Measurements from ENCODE around the gene TIE1.

DNA sequence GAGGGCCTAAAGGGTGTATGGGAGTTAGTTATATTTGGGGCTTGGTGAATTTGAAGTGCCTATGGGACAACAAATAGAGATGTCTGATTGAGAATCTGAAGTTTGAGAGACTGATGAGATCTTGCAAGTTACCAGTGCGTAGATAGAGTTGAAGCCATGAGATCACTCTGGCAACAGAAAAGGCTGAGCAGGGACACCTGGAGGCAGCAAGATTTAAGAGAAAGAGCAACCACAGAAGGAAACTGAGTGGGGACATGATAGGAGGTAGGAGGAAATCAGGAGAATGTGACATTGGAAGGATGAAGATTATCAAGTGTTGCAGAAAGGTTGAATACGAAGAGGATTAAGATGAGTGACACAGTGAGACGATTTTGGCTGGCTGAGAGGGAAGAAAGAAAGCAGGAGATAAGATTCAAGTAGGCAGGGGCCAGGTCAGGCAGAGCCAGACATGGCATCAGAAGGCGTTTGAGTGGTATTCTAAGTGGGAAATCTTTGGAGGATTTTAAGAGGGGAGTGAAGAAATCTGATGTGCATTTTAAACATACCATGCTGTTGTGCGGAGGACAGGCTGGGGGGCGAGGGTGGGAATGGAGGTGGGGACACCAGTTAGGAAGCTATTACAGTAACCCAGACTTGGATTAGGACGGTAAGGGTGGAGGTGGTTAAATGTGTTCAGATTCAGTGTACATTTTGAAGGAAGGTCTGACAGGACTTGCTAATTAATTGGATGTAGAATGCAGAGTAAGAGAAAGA lies 33.8 kb downstream of the TIE1 start:
- TF ChIP-seq, protein P1, sequence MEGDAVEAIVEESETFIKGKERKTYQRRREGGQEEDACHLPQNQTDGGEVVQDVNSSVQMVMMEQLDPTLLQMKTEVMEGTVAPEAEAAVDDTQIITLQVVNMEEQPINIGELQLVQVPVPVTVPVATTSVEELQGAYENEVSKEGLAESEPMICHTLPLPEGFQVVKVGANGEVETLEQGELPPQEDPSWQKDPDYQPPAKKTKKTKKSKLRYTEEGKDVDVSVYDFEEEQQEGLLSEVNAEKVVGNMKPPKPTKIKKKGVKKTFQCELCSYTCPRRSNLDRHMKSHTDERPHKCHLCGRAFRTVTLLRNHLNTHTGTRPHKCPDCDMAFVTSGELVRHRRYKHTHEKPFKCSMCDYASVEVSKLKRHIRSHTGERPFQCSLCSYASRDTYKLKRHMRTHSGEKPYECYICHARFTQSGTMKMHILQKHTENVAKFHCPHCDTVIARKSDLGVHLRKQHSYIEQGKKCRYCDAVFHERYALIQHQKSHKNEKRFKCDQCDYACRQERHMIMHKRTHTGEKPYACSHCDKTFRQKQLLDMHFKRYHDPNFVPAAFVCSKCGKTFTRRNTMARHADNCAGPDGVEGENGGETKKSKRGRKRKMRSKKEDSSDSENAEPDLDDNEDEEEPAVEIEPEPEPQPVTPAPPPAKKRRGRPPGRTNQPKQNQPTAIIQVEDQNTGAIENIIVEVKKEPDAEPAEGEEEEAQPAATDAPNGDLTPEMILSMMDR (conservative IDR thresholded peaks at IDR 0.05; ENCODE audit: low read length): no peak
- TF ChIP-seq EZH2phosphoT487 (IDR thresholded peaks at IDR 0.05; ENCODE audit: borderline replicate concordance, low read depth, low read length): no peak
